ENCODE data around the gene ACSF3.

DNA sequence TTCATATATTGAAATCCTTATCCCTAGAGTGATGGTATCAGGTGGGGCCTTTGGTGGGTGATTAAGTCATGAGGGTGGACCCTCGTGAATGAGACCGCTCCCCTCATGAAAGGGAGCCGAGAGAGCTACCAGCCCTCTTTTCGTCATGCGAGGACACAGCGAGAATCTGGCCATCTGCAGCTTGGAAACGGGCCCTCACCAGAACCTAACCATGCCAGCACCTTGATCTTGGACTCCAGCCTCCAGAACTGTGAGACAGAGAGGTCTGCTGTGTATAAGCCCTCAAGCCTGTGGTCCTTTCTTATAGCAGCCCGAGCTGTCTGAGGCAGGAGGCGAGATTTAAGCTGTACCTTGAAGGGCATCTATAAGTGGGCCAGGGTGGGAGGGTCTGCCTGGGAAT lies 23.7 kb upstream of the ACSF3 start:
- no peak for TF ChIP-seq POLR2AphosphoS5 (IDR thresholded peaks at IDR 0.05)
- TF ChIP-seq CTCF (IDR thresholded peaks at IDR 0.05), result no peak
